Right atrium auricular region (tissue), 2 donors: Measurements from ENCODE around the gene MAGI1. TPM values are rescaled to one million over a fixed set of nuclear protein-coding genes. Genes with fewer than 3 reads are reported as not detected.
"Not testable (repeated sequence)": the region's sequence is repeated elsewhere in the genome, so short reads cannot be mapped to it uniquely, and the experiment has no call there.

Experiments
- DNase-seq: peaks from one replicate; pipeline ENCODE4 v3.0.0-alpha.2; 2019; ENCODE audit warnings: low spot score
- H3K27ac ChIP-seq, 2 donors: fragments of 200-600 bp; sonication (generic); 1 replicate in 1 of 2; 2 replicates in 1 of 2; pipeline ENCODE4 v1.5.1; 2016 to 2019
- H3K27me3 ChIP-seq, 2 donors: fragments of 200-600 bp; sonication (generic); one replicate each; pipeline versions ENCODE4 v1.5.1 to v1.6.0; 2017 to 2019
- H3K36me3 ChIP-seq: fragments of 200-600 bp; sonication (generic); one replicate; pipeline ENCODE4 v1.5.1; 2016
- H3K4me1 ChIP-seq, 2 donors: fragments of 200-600 bp; sonication (generic); one replicate each; pipeline versions ENCODE4 v1.5.1 to v1.6.0; 2017 to 2019
- H3K4me3 ChIP-seq, 2 donors: fragments of 200-600 bp; sonication (generic); 1 replicate in 1 of 2; 2 replicates in 1 of 2; pipeline ENCODE4 v1.5.1; 2017 to 2019; ENCODE audit warnings: mild to moderate bottlenecking in 1 of 2, moderate library complexity in 1 of 2
- H3K9me3 ChIP-seq, 2 donors: fragments of 200-600 bp; sonication (generic); one replicate each; pipeline ENCODE4 v1.5.1; 2019
- CTCF ChIP-seq, 2 donors: fragments of 200-600 bp; sonication (generic); IDR thresholded peaks; one replicate each; pipeline ENCODE4 v1.5.1; 2019; ENCODE audit warnings: antibody characterized with exemption in 2 of 2
- total RNA-seq, 2 donors: library from RNA; depleted of rRNA; stranded (reverse); fragments of >200 nt; gene quantifications; one replicate each; pipeline ENCODE4 v1.1.0, GENCODE V29; 2016

The MAGI1 gene
- total RNA-seq, 2 donors from 2014 or later = 28.5 to 34.8 TPM

GRCh38 chr3:65896321-65896720, 142.4 kb downstream of the MAGI1 start:
- no peak overlapping the region for H3K27ac ChIP-seq

GRCh38 chr3:65894679-65895453, 143.9 kb downstream of the MAGI1 start:
- Histone ChIP-seq H3K27me3 (no peaks in the 10 kb centered on the region), H3K36me3 (no peaks in the 10 kb centered on the region), H3K4me3 (no peak overlapping the region), H3K9me3 (no peaks in the 10 kb centered on the region), H3K4me1 (peaks cover 0 to 28% of the 10 kb centered on the region in 2 donors), H3K27ac (peak overlapping the region in 1 of 2 donors; percentile 67)
- TF ChIP-seq CTCF (IDR thresholded peaks at IDR 0.05) = no peak
- DNase-seq = no peak

More at GRCh38 chr3:65896321-65896720, 142.4 kb downstream of the MAGI1 start:
- no peaks in the 10 kb centered on the region for H3K9me3 ChIP-seq
- no peaks in the 10 kb centered on the region for H3K36me3 ChIP-seq
- DNase-seq = no peak
- TF ChIP-seq CTCF (IDR thresholded peaks at IDR 0.05) = no peak
- H3K4me3 ChIP-seq = no peak overlapping the region
- peaks cover 0 to 41% of the 10 kb centered on the region in 2 donors for H3K4me1 ChIP-seq
- no peaks in the 10 kb centered on the region for H3K27me3 ChIP-seq

- H3K4me3 ChIP-seq = no peak overlapping the region
- no peaks in the 10 kb centered on the region for H3K27me3 ChIP-seq
- no peaks in the 10 kb centered on the region for H3K36me3 ChIP-seq
- peak overlapping the region in 1 of 2 donors; percentile 67 for H3K27ac ChIP-seq
- H3K9me3 ChIP-seq = no peaks in the 10 kb centered on the region
- TF ChIP-seq CTCF (IDR thresholded peaks at IDR 0.05) = no peak
- peaks cover 0 to 28% of the 10 kb centered on the region in 2 donors for H3K4me1 ChIP-seq
- no peak for DNase-seq
Observed at GRCh38 chr3:65894126-65894525, 144.6 kb downstream of the MAGI1 start.

GRCh38 chr3:65893631-65894030, 145.1 kb downstream of the MAGI1 start:
- TF ChIP-seq CTCF (IDR thresholded peaks at IDR 0.05) = no peak
- Histone ChIP-seq H3K36me3 (no peaks in the 10 kb centered on the region), H3K27me3 (no peaks in the 10 kb centered on the region), H3K27ac (peak overlapping the region in 1 of 2 donors; percentile 67), H3K4me3 (no peak overlapping the region), H3K9me3 (no peaks in the 10 kb centered on the region), H3K4me1 (peaks cover 0 to 28% of the 10 kb centered on the region in 2 donors)
- DNase-seq = no peak

- not testable (repeated sequence) for DNase-seq, H3K27ac ChIP-seq, H3K9me3 ChIP-seq, H3K27me3 ChIP-seq, H3K4me3 ChIP-seq, H3K36me3 ChIP-seq
- H3K4me1 ChIP-seq = peaks cover 0 to 33% of the 10 kb centered on the region in 2 donors
Observed at GRCh38 chr3:65891477-65891876, 147.2 kb downstream of the MAGI1 start.

GRCh38 chr3:65890328-65890727, 148.4 kb downstream of the MAGI1 start:
- DNase-seq = no peak
- no peaks in the 10 kb centered on the region for H3K36me3 ChIP-seq
- no peaks in the 10 kb centered on the region for H3K27me3 ChIP-seq
- no peak for TF ChIP-seq CTCF (IDR thresholded peaks at IDR 0.05)
- H3K9me3 ChIP-seq = no peaks in the 10 kb centered on the region
- no peak overlapping the region for H3K4me3 ChIP-seq
- H3K27ac ChIP-seq = peak overlapping the region; percentile 13 to 73
- H3K4me1 ChIP-seq = peaks cover 0 to 36% of the 10 kb centered on the region in 2 donors
